T1000 (cell line): ENCODE measurements around the gene VTCN1.

Experiments
- DNase-seq: peaks from one replicate; lab custom pipeline; 2025; ENCODE audit warnings: mixed read lengths; lab: John Stamatoyannopoulos, UW

VTCN1 gene

GRCh38 chr1:117209094-117209493, 1.6 kb downstream of the VTCN1 start:
- no peak for DNase-seq

GRCh38 chr1:117208580-117208979, 2.1 kb downstream of the VTCN1 start:
- DNase-seq: no peak

- no peak for DNase-seq
Observed at GRCh38 chr1:117205368-117205767, 5.4 kb downstream of the VTCN1 start.

- no peak for DNase-seq
Observed at GRCh38 chr1:117201808-117202207, 8.9 kb downstream of the VTCN1 start.

GRCh38 chr1:117198097-117198496, 12.6 kb downstream of the VTCN1 start:
- DNase-seq: no peak

GRCh38 chr1:117189726-117190125, 21.0 kb downstream of the VTCN1 start:
- no peak for DNase-seq

- DNase-seq: no peak
Observed at GRCh38 chr1:117188816-117189437, 21.8 kb downstream of the VTCN1 start.

GRCh38 chr1:117188170-117188815, 22.4 kb downstream of the VTCN1 start:
- DNase-seq: no peak

- DNase-seq: no peak
Observed at GRCh38 chr1:117183112-117183511, 27.6 kb downstream of the VTCN1 start.

GRCh38 chr1:117182319-117182718, 28.4 kb downstream of the VTCN1 start:
- DNase-seq: no peak

- no peak for DNase-seq
Observed at GRCh38 chr1:117181630-117182041, 29.1 kb downstream of the VTCN1 start.

GRCh38 chr1:117180147-117180967, 30.4 kb downstream of the VTCN1 start:
- no peak for DNase-seq

- DNase-seq: no peak
Observed at GRCh38 chr1:117179471-117179870, 31.3 kb downstream of the VTCN1 start.

- DNase-seq: no peak
Observed at GRCh38 chr1:117178756-117179155, 32.0 kb downstream of the VTCN1 start.

GRCh38 chr1:117177376-117177775, 33.4 kb downstream of the VTCN1 start:
- no peak for DNase-seq

- no peak for DNase-seq
Observed at GRCh38 chr1:117176579-117176978, 34.1 kb downstream of the VTCN1 start.

- DNase-seq: no peak
Observed at GRCh38 chr1:117174851-117175250, 35.9 kb downstream of the VTCN1 start.

- no peak for DNase-seq
Observed at GRCh38 chr1:117173691-117174090, 37.0 kb downstream of the VTCN1 start.

- DNase-seq: no peak
Observed at GRCh38 chr1:117173006-117173405, 37.7 kb downstream of the VTCN1 start.

GRCh38 chr1:117171900-117172511, 38.7 kb downstream of the VTCN1 start:
- no peak for DNase-seq

GRCh38 chr1:117169871-117170596, 40.7 kb downstream of the VTCN1 start:
- DNase-seq: no peak

GRCh38 chr1:117167402-117167801, 43.3 kb downstream of the VTCN1 start:
- no peak for DNase-seq
